GM10266 (cell line): ENCODE data around the gene WIF1.

Experiments used
- DNase-seq: peaks from one replicate; pipeline ENCODE4 v3.0.0; 2012; ENCODE audit errors: extremely low spot score
- CTCF ChIP-seq: IDR thresholded peaks from 2 replicates; pipeline ENCODE4 v1.5.1; 2012; ENCODE audit warnings: mild to moderate bottlenecking, low read depth; ENCODE audit not compliant: control insufficient read depth, insufficient read depth; ENCODE audit errors: missing control alignments

The WIF1 gene

DNA sequence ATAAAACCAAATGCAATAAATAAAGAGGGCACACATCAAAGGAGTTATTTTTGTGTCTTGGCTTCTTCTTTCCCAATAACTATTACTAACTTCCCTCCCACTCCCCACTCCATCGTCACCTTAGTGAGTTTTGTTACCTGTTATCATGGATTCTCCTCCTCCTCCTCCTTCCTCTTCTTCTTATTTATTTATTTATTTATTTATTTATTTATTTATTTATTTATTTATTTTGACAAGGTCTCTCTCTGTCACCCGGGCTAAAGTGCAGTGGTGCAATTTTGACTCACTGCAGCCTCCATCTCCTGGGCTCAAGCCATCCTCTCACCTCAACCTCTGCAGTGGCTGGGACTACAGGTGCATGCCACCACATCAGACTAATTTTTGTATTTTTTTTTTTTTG, 26.4 kb downstream of the WIF1 start:
- no peak for DNase-seq
- no peak for TF ChIP-seq CTCF

- TF ChIP-seq CTCF = no peak
- DNase-seq = no peak
Measured at GRCh38 chr12:65093606-65094005, 27.5 kb downstream of the WIF1 start.

DNA sequence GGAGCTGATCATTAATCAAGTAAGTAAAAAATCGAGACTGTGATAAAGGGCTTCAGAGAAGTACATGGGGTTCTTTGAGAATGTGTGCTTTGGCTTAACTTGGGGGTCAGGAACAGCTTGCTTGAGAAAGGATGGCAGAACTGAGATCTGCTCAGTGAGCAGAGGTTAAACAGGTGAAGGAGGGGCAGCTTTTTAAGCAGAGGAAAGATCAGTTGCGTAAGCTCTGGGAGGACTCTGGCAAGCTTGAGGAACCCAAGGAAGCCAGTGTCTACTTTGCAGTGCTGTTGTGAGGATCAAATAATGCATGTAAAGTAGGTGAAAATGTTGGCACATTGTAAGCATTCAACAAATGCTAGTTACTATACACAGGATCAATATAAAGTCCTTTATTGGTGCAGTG, 30.6 kb downstream of the WIF1 start:
- no peak for DNase-seq
- no peak for TF ChIP-seq CTCF

DNA sequence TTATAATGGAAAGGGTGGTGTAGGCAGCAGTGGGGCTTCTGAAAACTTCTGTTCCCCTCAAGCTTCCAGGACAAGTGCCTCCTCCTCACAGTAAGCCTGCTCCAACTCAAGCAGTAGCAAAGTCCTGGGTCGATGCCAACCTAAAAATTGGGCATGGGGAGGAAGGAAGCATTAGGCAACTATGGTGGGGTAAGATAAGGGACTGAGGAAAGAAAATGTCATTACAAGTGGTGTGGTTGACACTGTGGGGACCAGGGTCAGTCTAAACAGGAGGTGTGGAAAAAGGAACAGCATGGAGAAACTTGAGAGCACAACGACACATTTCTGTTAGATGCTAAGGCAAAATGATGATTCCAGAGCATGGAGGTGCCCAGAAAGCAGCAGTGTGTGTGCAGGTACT, 34.9 kb downstream of the WIF1 start:
- DNase-seq = no peak
- no peak for TF ChIP-seq CTCF

DNA sequence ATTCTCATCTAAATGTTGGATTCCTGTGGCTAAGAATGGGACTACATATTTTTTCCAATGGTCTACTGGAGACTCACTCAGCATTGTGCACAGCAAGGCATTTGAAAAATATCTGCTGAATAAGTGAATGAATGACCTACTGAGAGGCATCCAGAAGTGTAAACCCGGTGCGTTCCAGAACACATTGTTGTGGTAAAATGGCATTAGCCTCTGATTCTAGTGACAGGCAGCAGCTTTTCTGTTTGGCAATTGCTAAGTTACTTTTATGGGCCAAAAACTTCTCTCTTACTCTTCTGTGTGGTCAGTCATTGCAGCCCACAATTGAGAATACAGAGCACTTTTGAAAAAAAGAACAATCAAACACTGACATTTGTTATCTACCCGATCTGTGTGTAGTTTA, 36.5 kb downstream of the WIF1 start:
- DNase-seq = no peak
- no peak for TF ChIP-seq CTCF

DNA sequence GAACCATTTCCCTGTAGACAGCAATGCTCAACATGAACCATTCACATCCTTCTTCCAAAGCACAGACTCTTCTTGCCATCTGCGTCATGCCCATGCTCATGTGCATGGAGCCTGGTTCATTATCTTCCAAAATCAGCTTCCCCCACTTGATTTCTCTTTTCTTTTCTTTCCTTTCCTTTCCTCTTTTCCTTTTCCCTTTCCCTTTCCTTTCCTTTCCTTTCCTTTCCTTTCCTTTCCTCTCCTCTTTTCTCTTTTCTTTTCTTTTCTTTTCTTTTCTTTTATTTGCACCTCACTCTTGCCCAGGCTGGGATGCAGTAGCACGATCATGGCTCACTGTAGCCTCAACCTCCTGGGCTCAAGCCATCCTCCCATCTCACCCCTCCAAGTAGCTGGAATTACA, 37.5 kb downstream of the WIF1 start:
- no peak for DNase-seq
- no peak for TF ChIP-seq CTCF

DNA sequence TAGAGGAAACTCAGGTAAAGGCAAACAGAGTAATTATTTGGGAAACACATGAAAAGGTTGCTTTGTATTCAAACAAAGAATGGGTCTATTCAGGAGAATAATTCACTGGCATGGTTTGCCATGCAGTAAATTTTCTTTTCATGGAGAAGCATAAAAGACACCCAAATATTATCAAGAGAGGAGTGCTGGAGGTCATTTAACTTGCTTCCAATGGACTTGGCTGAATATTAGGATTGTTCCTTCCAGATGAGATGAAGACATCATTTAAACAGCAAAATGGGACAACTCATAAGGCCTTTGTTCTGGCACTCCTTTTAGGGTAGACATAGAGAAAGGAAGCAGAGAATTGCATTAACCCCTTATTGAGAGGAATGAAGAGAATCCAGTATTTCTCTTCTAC, 38.7 kb downstream of the WIF1 start:
- TF ChIP-seq CTCF = no peak
- DNase-seq = no peak
